A673 (cell line): ENCODE results near the gene MSN.

Experiments used
- EZH2 ChIP-seq: fragments of 200-600 bp; sonication (generic); IDR thresholded peaks from 2 replicates; pipeline ENCODE4 v1.6.1; 2017; ENCODE audit warnings: borderline replicate concordance, low read depth, mild to moderate bottlenecking, mixed read lengths, antibody characterized with exemption, low read length; ENCODE audit not compliant: poor library complexity, severe bottlenecking
- TF ChIP-seq, protein P1 (sequence below): fragments of 300-800, 200-600 bp; sonication (generic); conservative IDR thresholded peaks from 2 replicates; pipeline ENCODE4 v1.5.1; 2017; ENCODE audit warnings: low read depth, mild to moderate bottlenecking, antibody characterized with exemption, low read length, moderate library complexity, mixed read lengths

- TF ChIP-seq, protein P1, sequence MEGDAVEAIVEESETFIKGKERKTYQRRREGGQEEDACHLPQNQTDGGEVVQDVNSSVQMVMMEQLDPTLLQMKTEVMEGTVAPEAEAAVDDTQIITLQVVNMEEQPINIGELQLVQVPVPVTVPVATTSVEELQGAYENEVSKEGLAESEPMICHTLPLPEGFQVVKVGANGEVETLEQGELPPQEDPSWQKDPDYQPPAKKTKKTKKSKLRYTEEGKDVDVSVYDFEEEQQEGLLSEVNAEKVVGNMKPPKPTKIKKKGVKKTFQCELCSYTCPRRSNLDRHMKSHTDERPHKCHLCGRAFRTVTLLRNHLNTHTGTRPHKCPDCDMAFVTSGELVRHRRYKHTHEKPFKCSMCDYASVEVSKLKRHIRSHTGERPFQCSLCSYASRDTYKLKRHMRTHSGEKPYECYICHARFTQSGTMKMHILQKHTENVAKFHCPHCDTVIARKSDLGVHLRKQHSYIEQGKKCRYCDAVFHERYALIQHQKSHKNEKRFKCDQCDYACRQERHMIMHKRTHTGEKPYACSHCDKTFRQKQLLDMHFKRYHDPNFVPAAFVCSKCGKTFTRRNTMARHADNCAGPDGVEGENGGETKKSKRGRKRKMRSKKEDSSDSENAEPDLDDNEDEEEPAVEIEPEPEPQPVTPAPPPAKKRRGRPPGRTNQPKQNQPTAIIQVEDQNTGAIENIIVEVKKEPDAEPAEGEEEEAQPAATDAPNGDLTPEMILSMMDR, result no peak
- TF ChIP-seq EZH2, result no peak
Measured at GRCh38 chrX:65677954-65678469, 10.6 kb downstream of the MSN start.
